Measurements from ENCODE around the gene AGO3. TPM values are rescaled to one million over a fixed set of nuclear protein-coding genes. Genes with fewer than 3 reads are reported as not detected.

AGO3 gene
- total RNA-seq, 1 experiment from 2014 or later = 26.9 TPM

DNA sequence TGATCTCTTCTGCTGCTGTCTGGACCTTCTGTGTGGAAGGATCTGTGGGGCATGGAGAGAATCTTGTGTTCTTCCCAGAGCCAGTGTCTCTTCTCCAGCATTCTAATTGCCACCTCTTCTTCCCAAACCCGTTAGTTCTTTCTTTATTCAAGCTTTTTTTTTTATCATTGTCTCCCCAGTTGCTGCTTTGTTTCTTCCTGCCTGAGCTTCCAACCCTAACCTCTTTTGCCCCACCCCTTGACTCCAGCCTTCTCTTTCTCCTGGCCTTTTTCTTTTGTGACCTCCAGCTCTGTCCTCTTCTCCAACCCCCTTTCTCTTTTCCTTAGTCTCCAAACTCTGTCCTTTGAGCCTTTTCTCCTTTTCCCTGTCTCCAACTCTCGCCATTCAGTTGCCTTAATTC, 43.4 kb upstream of the AGO3 start:
- intact Hi-C loops (cut with micrococcal nuclease) = no loop called here
- ChIA-PET CTCF (no interaction called here), POLR2A (no interaction called here)

DNA sequence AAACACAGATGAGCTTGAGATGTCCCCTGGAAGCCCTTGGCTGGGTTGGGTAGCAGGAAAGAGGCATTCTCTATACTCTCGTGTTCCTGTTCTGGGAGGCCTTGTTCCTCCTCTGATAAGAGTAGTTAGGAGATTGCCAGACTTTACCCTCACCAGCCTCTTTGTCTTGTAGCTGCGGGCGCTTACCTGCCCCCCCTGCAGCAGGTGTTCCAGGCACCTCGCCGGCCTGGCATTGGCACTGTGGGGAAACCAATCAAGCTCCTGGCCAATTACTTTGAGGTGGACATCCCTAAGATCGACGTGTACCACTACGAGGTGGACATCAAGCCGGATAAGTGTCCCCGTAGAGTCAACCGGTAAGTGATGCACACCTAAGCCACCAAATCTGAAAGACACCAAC, 42.6 kb upstream of the AGO3 start:
- H3K4me2 ChIP-seq (ENCODE audit: low read length) = no peak overlapping the region
- H3K4me1 ChIP-seq (ENCODE audit: control insufficient read depth in 1 of 2, insufficient read depth in 2 of 2, low read length in 2 of 2) = peaks cover 0 to 27% of the 10 kb centered on the region in 2 experiments; a peak in 3 of 4 replicates
- POLR2A ChIA-PET = no interaction called here
- CTCF ChIA-PET = no interaction called here
- no peaks in the 10 kb centered on the region for H3K9me2 ChIP-seq (ENCODE audit: insufficient read depth)
- intact Hi-C loops (cut with micrococcal nuclease) = no loop called here
- H3K79me2 ChIP-seq (ENCODE audit: insufficient read depth, low read length) = peaks cover 33% of the 10 kb centered on the region
- H4K20me1 ChIP-seq (ENCODE audit: insufficient read depth) = no peaks in the 10 kb centered on the region
- ATAC-seq = no peak
- H3K9ac ChIP-seq (ENCODE audit: low read length) = no peak overlapping the region
- no peak overlapping the region for H3K27ac ChIP-seq (ENCODE audit: low read depth, low read length)
- no TSS peak for BruUV-seq (replicated peaks)
- RAD21 ChIA-PET (ENCODE audit: low non-redundant PET in 1 of 2, low total read pairs in 2 of 2, uncharacterized antibody in 2 of 2, unreplicated experiment in 2 of 2) = no interaction called here
- peaks cover 14 to 28% of the 10 kb centered on the region in 2 experiments; a peak in 3 of 4 replicates for H3K36me3 ChIP-seq (ENCODE audit: control insufficient read depth in 1 of 2, insufficient read depth in 2 of 2, low read length in 2 of 2)
- H3K27me3 ChIP-seq (ENCODE audit: insufficient read depth, low read length) = no peaks in the 10 kb centered on the region
- no peak overlapping the region for H2AFZ ChIP-seq (ENCODE audit: low read depth, low read length, poor library complexity, severe bottlenecking)
- no peak for DNase-seq (ENCODE audit: low read depth, low spot score)
- no peak overlapping the region for H3K4me3 ChIP-seq (replicated peaks in 1 of 2; ENCODE audit: low read depth in 1 of 2, low read length in 2 of 2)
- H3K9me3 ChIP-seq (ENCODE audit: control insufficient read depth in 1 of 2, insufficient read depth in 1 of 2, low read depth in 1 of 2, low read length in 2 of 2) = no peaks in the 10 kb centered on the region
- TF ChIP-seq EZH2 (IDR thresholded peaks at IDR 0.05) = no peak
- TF ChIP-seq, protein P1, sequence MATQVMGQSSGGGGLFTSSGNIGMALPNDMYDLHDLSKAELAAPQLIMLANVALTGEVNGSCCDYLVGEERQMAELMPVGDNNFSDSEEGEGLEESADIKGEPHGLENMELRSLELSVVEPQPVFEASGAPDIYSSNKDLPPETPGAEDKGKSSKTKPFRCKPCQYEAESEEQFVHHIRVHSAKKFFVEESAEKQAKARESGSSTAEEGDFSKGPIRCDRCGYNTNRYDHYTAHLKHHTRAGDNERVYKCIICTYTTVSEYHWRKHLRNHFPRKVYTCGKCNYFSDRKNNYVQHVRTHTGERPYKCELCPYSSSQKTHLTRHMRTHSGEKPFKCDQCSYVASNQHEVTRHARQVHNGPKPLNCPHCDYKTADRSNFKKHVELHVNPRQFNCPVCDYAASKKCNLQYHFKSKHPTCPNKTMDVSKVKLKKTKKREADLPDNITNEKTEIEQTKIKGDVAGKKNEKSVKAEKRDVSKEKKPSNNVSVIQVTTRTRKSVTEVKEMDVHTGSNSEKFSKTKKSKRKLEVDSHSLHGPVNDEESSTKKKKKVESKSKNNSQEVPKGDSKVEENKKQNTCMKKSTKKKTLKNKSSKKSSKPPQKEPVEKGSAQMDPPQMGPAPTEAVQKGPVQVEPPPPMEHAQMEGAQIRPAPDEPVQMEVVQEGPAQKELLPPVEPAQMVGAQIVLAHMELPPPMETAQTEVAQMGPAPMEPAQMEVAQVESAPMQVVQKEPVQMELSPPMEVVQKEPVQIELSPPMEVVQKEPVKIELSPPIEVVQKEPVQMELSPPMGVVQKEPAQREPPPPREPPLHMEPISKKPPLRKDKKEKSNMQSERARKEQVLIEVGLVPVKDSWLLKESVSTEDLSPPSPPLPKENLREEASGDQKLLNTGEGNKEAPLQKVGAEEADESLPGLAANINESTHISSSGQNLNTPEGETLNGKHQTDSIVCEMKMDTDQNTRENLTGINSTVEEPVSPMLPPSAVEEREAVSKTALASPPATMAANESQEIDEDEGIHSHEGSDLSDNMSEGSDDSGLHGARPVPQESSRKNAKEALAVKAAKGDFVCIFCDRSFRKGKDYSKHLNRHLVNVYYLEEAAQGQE (IDR thresholded peaks at IDR 0.05; ENCODE audit: low read depth) = no peak
- TF ChIP-seq, protein P2, sequence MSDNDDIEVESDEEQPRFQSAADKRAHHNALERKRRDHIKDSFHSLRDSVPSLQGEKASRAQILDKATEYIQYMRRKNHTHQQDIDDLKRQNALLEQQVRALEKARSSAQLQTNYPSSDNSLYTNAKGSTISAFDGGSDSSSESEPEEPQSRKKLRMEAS (IDR thresholded peaks at IDR 0.05) = no peak
- TF ChIP-seq POLR2AphosphoS5 (IDR thresholded peaks at IDR 0.05; ENCODE audit: low read depth, low read length) = no peak
- no peak for TF ChIP-seq RAD21 (IDR thresholded peaks at IDR 0.05; ENCODE audit: low read depth)
- TF ChIP-seq JUND (IDR thresholded peaks at IDR 0.05) = no peak
- no peak for TF ChIP-seq ELF1 (IDR thresholded peaks at IDR 0.05; ENCODE audit: borderline replicate concordance, low read depth)
- no peak for TF ChIP-seq YY1 (IDR thresholded peaks at IDR 0.05; ENCODE audit: extremely low read depth, insufficient replicate concordance, low read depth, low read length)
- no peak for TF ChIP-seq EZH2phosphoT487 (IDR thresholded peaks at IDR 0.05; ENCODE audit: borderline replicate concordance)
- TF ChIP-seq, protein P3, sequence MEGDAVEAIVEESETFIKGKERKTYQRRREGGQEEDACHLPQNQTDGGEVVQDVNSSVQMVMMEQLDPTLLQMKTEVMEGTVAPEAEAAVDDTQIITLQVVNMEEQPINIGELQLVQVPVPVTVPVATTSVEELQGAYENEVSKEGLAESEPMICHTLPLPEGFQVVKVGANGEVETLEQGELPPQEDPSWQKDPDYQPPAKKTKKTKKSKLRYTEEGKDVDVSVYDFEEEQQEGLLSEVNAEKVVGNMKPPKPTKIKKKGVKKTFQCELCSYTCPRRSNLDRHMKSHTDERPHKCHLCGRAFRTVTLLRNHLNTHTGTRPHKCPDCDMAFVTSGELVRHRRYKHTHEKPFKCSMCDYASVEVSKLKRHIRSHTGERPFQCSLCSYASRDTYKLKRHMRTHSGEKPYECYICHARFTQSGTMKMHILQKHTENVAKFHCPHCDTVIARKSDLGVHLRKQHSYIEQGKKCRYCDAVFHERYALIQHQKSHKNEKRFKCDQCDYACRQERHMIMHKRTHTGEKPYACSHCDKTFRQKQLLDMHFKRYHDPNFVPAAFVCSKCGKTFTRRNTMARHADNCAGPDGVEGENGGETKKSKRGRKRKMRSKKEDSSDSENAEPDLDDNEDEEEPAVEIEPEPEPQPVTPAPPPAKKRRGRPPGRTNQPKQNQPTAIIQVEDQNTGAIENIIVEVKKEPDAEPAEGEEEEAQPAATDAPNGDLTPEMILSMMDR (IDR thresholded peaks at IDR 0.05 in 2 of 3, conservative IDR thresholded peaks at IDR 0.05 in 1 of 3; ENCODE audit: borderline replicate concordance in 1 of 3, insufficient read depth in 1 of 3, low read depth in 2 of 3, low read length in 2 of 3) = no peak
- TF ChIP-seq CBX3 (IDR thresholded peaks at IDR 0.05; ENCODE audit: low read depth) = no peak
- TF ChIP-seq ZNF274 (IDR thresholded peaks at IDR 0.05; ENCODE audit: low read depth, low read length) = no peak
- TF ChIP-seq SP1 (IDR thresholded peaks at IDR 0.05; ENCODE audit: low read depth) = no peak
- TF ChIP-seq SRF (IDR thresholded peaks at IDR 0.05; ENCODE audit: low read depth) = no peak
- no peak for TF ChIP-seq FOSL1 (IDR thresholded peaks at IDR 0.05; ENCODE audit: low read depth)

More for the DNA sequence above, 43.4 kb upstream of the AGO3 start:
- Histone ChIP-seq H3K4me3 (replicated peaks in 1 of 2; ENCODE audit: low read depth in 1 of 2, low read length in 2 of 2) (no peak overlapping the region), H3K27me3 (ENCODE audit: insufficient read depth, low read length) (no peaks in the 10 kb centered on the region), H3K9ac (ENCODE audit: low read length) (no peak overlapping the region), H2AFZ (ENCODE audit: low read depth, low read length, poor library complexity, severe bottlenecking) (no peak overlapping the region), H3K79me2 (ENCODE audit: insufficient read depth, low read length) (peaks cover 35% of the 10 kb centered on the region), H3K27ac (ENCODE audit: low read depth, low read length) (no peak overlapping the region), H3K4me2 (ENCODE audit: low read length) (no peak overlapping the region), H3K36me3 (ENCODE audit: control insufficient read depth in 1 of 2, insufficient read depth in 2 of 2, low read length in 2 of 2) (peaks cover 7 to 23% of the 10 kb centered on the region in 2 experiments; a peak in 3 of 4 replicates), H3K9me2 (ENCODE audit: insufficient read depth) (no peaks in the 10 kb centered on the region), H3K4me1 (ENCODE audit: control insufficient read depth in 1 of 2, insufficient read depth in 2 of 2, low read length in 2 of 2) (peaks cover 0 to 30% of the 10 kb centered on the region in 2 experiments; a peak in 3 of 4 replicates), H4K20me1 (ENCODE audit: insufficient read depth) (no peaks in the 10 kb centered on the region), H3K9me3 (ENCODE audit: control insufficient read depth in 1 of 2, insufficient read depth in 1 of 2, low read depth in 1 of 2, low read length in 2 of 2) (no peaks in the 10 kb centered on the region)
- DNase-seq (ENCODE audit: low read depth, low spot score) (no peak), ATAC-seq (no peak)
- no TSS peak for BruUV-seq (replicated peaks)
- RAD21 ChIA-PET (ENCODE audit: low non-redundant PET in 1 of 2, low total read pairs in 2 of 2, uncharacterized antibody in 2 of 2, unreplicated experiment in 2 of 2) = no interaction called here
- no peak for TF ChIP-seq YY1 (IDR thresholded peaks at IDR 0.05; ENCODE audit: extremely low read depth, insufficient replicate concordance, low read depth, low read length)
- TF ChIP-seq ZFX (IDR thresholded peaks at IDR 0.05) = no peak
- no peak for TF ChIP-seq ZNF274 (IDR thresholded peaks at IDR 0.05; ENCODE audit: low read depth, low read length)
- no peak for TF ChIP-seq POLR2A (IDR thresholded peaks at IDR 0.05; ENCODE audit: borderline replicate concordance, extremely low read depth, insufficient read depth, insufficient read length)
- TF ChIP-seq SIN3A (IDR thresholded peaks at IDR 0.05; ENCODE audit: low read depth) = no peak
- TF ChIP-seq POLR2AphosphoS5 (IDR thresholded peaks at IDR 0.05; ENCODE audit: low read depth, low read length) = no peak

Measured in HCT116 (cell line).